ENCODE measurements around the gene AP1M2. TPM values are rescaled to one million over a fixed set of nuclear protein-coding genes. Genes with fewer than 3 reads are reported as not detected.

Gene AP1M2
- total RNA-seq, 1 experiment from 2014 or later: 146 TPM

DNA sequence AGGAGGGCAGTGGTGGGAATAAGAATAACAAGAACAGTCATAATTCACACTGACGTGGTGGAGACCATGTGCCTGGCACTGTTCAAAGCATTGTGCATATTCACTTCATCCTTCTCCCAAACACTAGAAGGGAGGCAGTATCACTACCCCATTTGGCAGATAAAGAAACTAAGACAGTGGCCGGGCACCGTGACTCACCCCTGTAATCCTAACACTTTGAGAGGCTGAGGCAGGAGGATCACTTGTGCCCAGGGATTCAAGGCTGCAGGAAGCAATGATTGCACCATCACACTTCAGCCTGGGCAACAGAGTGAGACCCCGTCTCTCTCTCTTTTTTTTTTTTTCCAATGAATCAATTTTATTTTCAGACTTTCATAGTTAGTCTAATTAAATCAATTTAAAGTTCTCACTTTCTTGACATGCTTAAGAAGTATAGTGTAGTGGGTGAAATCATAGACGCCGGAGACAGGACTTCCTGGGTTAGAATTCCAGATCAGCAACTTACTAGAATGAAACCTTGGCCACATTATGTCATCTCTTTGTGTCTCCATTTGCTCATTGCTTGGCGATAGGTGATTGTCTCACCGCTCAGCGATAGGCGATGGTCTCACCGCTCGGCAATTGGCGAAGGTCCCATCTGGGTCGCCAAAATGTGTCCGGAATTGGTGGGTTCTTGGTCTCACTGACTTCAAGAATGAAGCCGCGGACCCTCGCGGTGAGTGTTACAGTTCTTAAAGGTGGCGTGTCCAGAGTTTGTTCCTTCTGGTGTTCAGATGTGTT is 48.7 kb downstream of the AP1M2 start:
- Histone ChIP-seq H2AK5ac (ENCODE audit: insufficient read length, low read length) (no peak overlapping the region), H4K5ac (ENCODE audit: insufficient read length, low read depth, low read length) (no peak overlapping the region), H2BK12ac (ENCODE audit: insufficient read length, low read depth, low read length) (no peak overlapping the region), H4K20me1 (ENCODE audit: control insufficient read depth, insufficient read depth, insufficient read length) (no peaks in the 10 kb centered on the region), H4K8ac (replicated peaks; ENCODE audit: insufficient read length, low read depth, low read length) (no peak overlapping the region), H3K27me3 (ENCODE audit: insufficient read depth, low read length) (no peaks in the 10 kb centered on the region), H3K4me2 (ENCODE audit: insufficient read depth, insufficient read length, low read length) (no peak overlapping the region), H2BK15ac (ENCODE audit: low read depth, low read length) (no peak overlapping the region), H3K27ac (ENCODE audit: insufficient read length, low read depth, low read length) (no peak overlapping the region), H2BK120ac (ENCODE audit: low read depth, low read length, poor library complexity, severe bottlenecking) (no peak overlapping the region), H3K4me1 (ENCODE audit: insufficient read depth, low read length) (no peaks in the 10 kb centered on the region), H3K9ac (ENCODE audit: extremely low read depth, insufficient read length, low read length) (no peak overlapping the region), H2AFZ (ENCODE audit: low read length) (no peak overlapping the region), H3K9me3 (ENCODE audit: control insufficient read depth, low read depth, low read length) (no peaks in the 10 kb centered on the region), H2BK5ac (ENCODE audit: insufficient read length, low read length) (no peak overlapping the region), H3K23ac (ENCODE audit: insufficient read length, low read depth, low read length) (no peak overlapping the region), H3K79me1 (ENCODE audit: insufficient read depth, low read depth, low read length, poor library complexity, severe bottlenecking) (no peaks in the 10 kb centered on the region), H3K14ac (ENCODE audit: insufficient read depth, low read length) (no peak overlapping the region), H4K91ac (ENCODE audit: insufficient read length, low read depth, low read length) (no peak overlapping the region), H3K4ac (ENCODE audit: low read depth, low read length) (no peak overlapping the region), H3T11ph (ENCODE audit: low read length) (no peak overlapping the region), H3K79me2 (ENCODE audit: insufficient read depth, low read length) (no peaks in the 10 kb centered on the region), H2BK20ac (ENCODE audit: low read depth, low read length, poor library complexity, severe bottlenecking) (no peak overlapping the region), H3K23me2 (ENCODE audit: insufficient read length, low read depth, low read length, poor library complexity, severe bottlenecking) (no peaks in the 10 kb centered on the region), H3K18ac (ENCODE audit: insufficient read length, low read depth, low read length) (no peak overlapping the region), H3K56ac (ENCODE audit: insufficient read length, low read depth, low read length) (no peak overlapping the region)
- WGBS (ENCODE audit: extremely low coverage, insufficient read length, low lambda C conversion rate): no CpG with 5 or more reads among the region's 20 CpGs
- Mint-ChIP-seq H3K36me3 (ENCODE audit: insufficient read depth in 1 of 3, low read depth in 3 of 3) (no peaks in the 10 kb centered on the region), H3K4me1 (peaks cover 2 to 3% of the 10 kb centered on the region in 2 experiments), H3K27ac (no peak overlapping the region; a peak in 1 of 7 replicates), H3K27me3 (ENCODE audit: low read depth) (peaks cover 15% of the 10 kb centered on the region), H3K9me3 (no peaks in the 10 kb centered on the region), H3K4me3 (no peak overlapping the region)
- DNase-seq: no peak
- TF ChIP-seq, protein P1, sequence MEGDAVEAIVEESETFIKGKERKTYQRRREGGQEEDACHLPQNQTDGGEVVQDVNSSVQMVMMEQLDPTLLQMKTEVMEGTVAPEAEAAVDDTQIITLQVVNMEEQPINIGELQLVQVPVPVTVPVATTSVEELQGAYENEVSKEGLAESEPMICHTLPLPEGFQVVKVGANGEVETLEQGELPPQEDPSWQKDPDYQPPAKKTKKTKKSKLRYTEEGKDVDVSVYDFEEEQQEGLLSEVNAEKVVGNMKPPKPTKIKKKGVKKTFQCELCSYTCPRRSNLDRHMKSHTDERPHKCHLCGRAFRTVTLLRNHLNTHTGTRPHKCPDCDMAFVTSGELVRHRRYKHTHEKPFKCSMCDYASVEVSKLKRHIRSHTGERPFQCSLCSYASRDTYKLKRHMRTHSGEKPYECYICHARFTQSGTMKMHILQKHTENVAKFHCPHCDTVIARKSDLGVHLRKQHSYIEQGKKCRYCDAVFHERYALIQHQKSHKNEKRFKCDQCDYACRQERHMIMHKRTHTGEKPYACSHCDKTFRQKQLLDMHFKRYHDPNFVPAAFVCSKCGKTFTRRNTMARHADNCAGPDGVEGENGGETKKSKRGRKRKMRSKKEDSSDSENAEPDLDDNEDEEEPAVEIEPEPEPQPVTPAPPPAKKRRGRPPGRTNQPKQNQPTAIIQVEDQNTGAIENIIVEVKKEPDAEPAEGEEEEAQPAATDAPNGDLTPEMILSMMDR (conservative IDR thresholded peaks at IDR 0.05): no peak

All from H9 (cell line).